ENCODE data around the gene FKBP2. TPM values are rescaled to one million over a fixed set of nuclear protein-coding genes. Genes with fewer than 3 reads are reported as not detected.

FKBP2 gene
- total RNA-seq, 5 donors from 2014 or later (not counting 1 experiment from before 2014, with no cell fraction given) = 17.9 to 53.0 (median 42.9) TPM

GRCh38 chr11:64266339-64266738 is 25.4 kb downstream of the FKBP2 start:
- CTCF ChIA-PET = no interaction called here

GRCh38 chr11:64267207-64267945 is 26.5 kb downstream of the FKBP2 start:
- peak overlapping the region in 2 of 3 donors; percentile 21 to 95 for H3K4me3 Mint-ChIP-seq

More at GRCh38 chr11:64266339-64266738, 25.4 kb downstream of the FKBP2 start:
- Histone ChIP-seq H3K4me1 (ENCODE audit: control insufficient read depth in 1 of 2, extremely low read depth in 1 of 2, insufficient read depth in 2 of 2, low read length in 2 of 2) (peaks cover 5 to 29% of the 10 kb centered on the region in 2 experiments), H3K4me3 (ENCODE audit: control insufficient read depth in 1 of 2, extremely low read depth in 1 of 2, low read length in 1 of 2) (no peak overlapping the region), H3K27me3 (replicated peaks in 1 of 2; ENCODE audit: control insufficient read depth in 2 of 2, extremely low read depth in 1 of 2, insufficient read depth in 2 of 2, low read length in 1 of 2) (no peaks in the 10 kb centered on the region), H3K9me3 (no peaks in the 10 kb centered on the region), H3K36me3 (ENCODE audit: control insufficient read depth in 2 of 2, extremely low read depth in 1 of 2, insufficient read depth in 1 of 2, low read length in 1 of 2) (no peaks in the 10 kb centered on the region), H3K27ac (ENCODE audit: low read length) (no peak overlapping the region)
- no peaks in the 10 kb centered on the region for H3K27me3 Mint-ChIP-seq
- H3K36me3 Mint-ChIP-seq = peaks cover 2% of the 10 kb centered on the region
- 97% methylated on average over 15 of the region's 15 CpGs for WGBS (ENCODE audit: insufficient coverage)
- H3K9me3 Mint-ChIP-seq = no peaks in the 10 kb centered on the region
- ATAC-seq (replicated peaks in 1 of 4) (no peak), DNase-seq (no peak)
- peak overlapping the region in 1 of 2 donors; percentile 11 for H3K27ac Mint-ChIP-seq
- POLR2A ChIA-PET = no interaction called here
- H3K4me3 Mint-ChIP-seq = no peak overlapping the region
- H3K4me1 Mint-ChIP-seq = peaks cover 18 to 25% (median 20%) of the 10 kb centered on the region in 3 donors

GRCh38 chr11:64268025-64268892 is 27.4 kb downstream of the FKBP2 start:
- H3K27ac Mint-ChIP-seq = peak overlapping the region; percentile 94 to 95
- H3K4me1 Mint-ChIP-seq = peaks cover 22 to 31% (median 23%) of the 10 kb centered on the region in 3 donors
- DNase-seq (no peak), ATAC-seq (replicated peaks in 1 of 4) (no peak)
- no peaks in the 10 kb centered on the region for H3K9me3 Mint-ChIP-seq
- 71% methylated on average over 19 of the region's 23 CpGs for WGBS (ENCODE audit: insufficient coverage)
- ChIA-PET POLR2A (interaction anchor here in 1 of 2 donors (0.6 kb wide), 1 partner anchor 60 kb away, joined by 4 read pairs; no protein-coding TSS in a partner anchor), CTCF (interaction anchor here (0.6 to 2.5 kb wide), 5 partner anchors 10 to 64 kb away, joined by 3 to 7 read pairs (median 3); no protein-coding TSS in a partner anchor)
- no peaks in the 10 kb centered on the region for H3K27me3 Mint-ChIP-seq
- Histone ChIP-seq H3K36me3 (ENCODE audit: control insufficient read depth in 2 of 2, extremely low read depth in 1 of 2, insufficient read depth in 1 of 2, low read length in 1 of 2) (peaks cover 0 to 4% of the 10 kb centered on the region in 2 donors), H3K27me3 (replicated peaks in 1 of 2; ENCODE audit: control insufficient read depth in 2 of 2, extremely low read depth in 1 of 2, insufficient read depth in 2 of 2, low read length in 1 of 2) (no peaks in the 10 kb centered on the region), H3K4me3 (ENCODE audit: control insufficient read depth in 1 of 2, extremely low read depth in 1 of 2, low read length in 1 of 2) (peak overlapping the region; percentile 88 to 90), H3K4me1 (ENCODE audit: control insufficient read depth in 1 of 2, extremely low read depth in 1 of 2, insufficient read depth in 2 of 2, low read length in 2 of 2) (peaks cover 5 to 41% of the 10 kb centered on the region in 2 experiments), H3K9me3 (no peaks in the 10 kb centered on the region), H3K27ac (ENCODE audit: low read length) (peak overlapping the region; percentile 95)
- peak overlapping the region; percentile 92 to 95 (median 93) for H3K4me3 Mint-ChIP-seq
- H3K36me3 Mint-ChIP-seq = no peaks in the 10 kb centered on the region

More at GRCh38 chr11:64267207-64267945, 26.5 kb downstream of the FKBP2 start:
- H3K27me3 ChIP-seq (replicated peaks in 1 of 2; ENCODE audit: control insufficient read depth in 2 of 2, extremely low read depth in 1 of 2, insufficient read depth in 2 of 2, low read length in 1 of 2) = no peaks in the 10 kb centered on the region
- no peak for ATAC-seq (replicated peaks in 1 of 4)
- H3K27me3 Mint-ChIP-seq = no peaks in the 10 kb centered on the region
- H3K9me3 ChIP-seq = no peaks in the 10 kb centered on the region
- H3K4me3 ChIP-seq (ENCODE audit: control insufficient read depth in 1 of 2, extremely low read depth in 1 of 2, low read length in 1 of 2) = no peak overlapping the region
- peaks cover 0 to 2% of the 10 kb centered on the region in 2 donors for H3K36me3 ChIP-seq (ENCODE audit: control insufficient read depth in 2 of 2, extremely low read depth in 1 of 2, insufficient read depth in 1 of 2, low read length in 1 of 2)
- no peak for DNase-seq
- no peaks in the 10 kb centered on the region for H3K9me3 Mint-ChIP-seq
- peak overlapping the region; percentile 23 for H3K27ac ChIP-seq (ENCODE audit: low read length)
- POLR2A ChIA-PET = interaction anchor here in 1 of 2 donors (0.6 kb wide), 1 partner anchor 59 kb away, joined by 4 read pairs; no protein-coding TSS in a partner anchor
- peaks cover 5 to 39% of the 10 kb centered on the region in 2 experiments for H3K4me1 ChIP-seq (ENCODE audit: control insufficient read depth in 1 of 2, extremely low read depth in 1 of 2, insufficient read depth in 2 of 2, low read length in 2 of 2)
- 95% methylated on average over 18 of the region's 27 CpGs for WGBS (ENCODE audit: insufficient coverage)
- peaks cover 2% of the 10 kb centered on the region for H3K36me3 Mint-ChIP-seq
- H3K4me1 Mint-ChIP-seq = peaks cover 22 to 31% (median 25%) of the 10 kb centered on the region in 3 donors
- CTCF ChIA-PET = no interaction called here
- peak overlapping the region; percentile 84 to 94 for H3K27ac Mint-ChIP-seq

- Mint-ChIP-seq H3K9me3 (no peaks in the 10 kb centered on the region), H3K27ac (peak overlapping the region; percentile 95), H3K4me1 (peaks cover 22 to 31% (median 23%) of the 10 kb centered on the region in 3 donors), H3K36me3 (no peaks in the 10 kb centered on the region), H3K27me3 (no peaks in the 10 kb centered on the region), H3K4me3 (peak overlapping the region; percentile 92 to 95 (median 93))
- ATAC-seq (replicated peaks in 1 of 4) (peak; percentile 0 to 13 (median 5)), DNase-seq (peak in 5 of 35 experiments; percentile 14 to 54 (median 30))
- Histone ChIP-seq H3K9me3 (no peaks in the 10 kb centered on the region), H3K4me3 (ENCODE audit: control insufficient read depth in 1 of 2, extremely low read depth in 1 of 2, low read length in 1 of 2) (peak overlapping the region; percentile 88 to 90), H3K4me1 (ENCODE audit: control insufficient read depth in 1 of 2, extremely low read depth in 1 of 2, insufficient read depth in 2 of 2, low read length in 2 of 2) (peaks cover 5 to 41% of the 10 kb centered on the region in 2 experiments), H3K27me3 (replicated peaks in 1 of 2; ENCODE audit: control insufficient read depth in 2 of 2, extremely low read depth in 1 of 2, insufficient read depth in 2 of 2, low read length in 1 of 2) (no peaks in the 10 kb centered on the region), H3K36me3 (ENCODE audit: control insufficient read depth in 2 of 2, extremely low read depth in 1 of 2, insufficient read depth in 1 of 2, low read length in 1 of 2) (peaks cover 0 to 4% of the 10 kb centered on the region in 2 donors), H3K27ac (ENCODE audit: low read length) (peak overlapping the region; percentile 95)
- POLR2A ChIA-PET = no interaction called here
- CTCF ChIA-PET = interaction anchor here (0.5 to 2.5 kb wide), 7 partner anchors 11 to 519 kb away, joined by 3 to 7 read pairs (median 3); partner anchors contain the start of gene GPR137 (in 1 of the 2)
- WGBS (ENCODE audit: insufficient coverage) = 3% methylated on average over 33 of the region's 34 CpGs
Measured at GRCh38 chr11:64268893-64269539, 28.1 kb downstream of the FKBP2 start.

GRCh38 chr11:64269540-64270220 is 28.8 kb downstream of the FKBP2 start:
- H3K27me3 ChIP-seq (replicated peaks in 1 of 2; ENCODE audit: control insufficient read depth in 2 of 2, extremely low read depth in 1 of 2, insufficient read depth in 2 of 2, low read length in 1 of 2) = no peaks in the 10 kb centered on the region
- no peaks in the 10 kb centered on the region for H3K27me3 Mint-ChIP-seq
- H3K27ac ChIP-seq (ENCODE audit: low read length) = peak overlapping the region; percentile 95
- CTCF ChIA-PET = interaction anchor here (0.5 to 2.5 kb wide), 8 partner anchors 15 to 519 kb away, joined by 3 to 7 read pairs (median 3); partner anchors contain the start of genes BAD (in 1 of the 2) and GPR137 (in 1 of the 2)
- H3K36me3 Mint-ChIP-seq = no peaks in the 10 kb centered on the region
- POLR2A ChIA-PET = interaction anchor here in 1 of 2 donors (1.1 to 1.7 kb wide), 3 partner anchors 15 to 84 kb away, joined by 3 to 5 read pairs (median 4); partner anchors contain the start of genes PRDX5, STIP1 and TRMT112
- peaks cover 22 to 31% (median 23%) of the 10 kb centered on the region in 3 donors for H3K4me1 Mint-ChIP-seq
- peak; percentile 95 to 99 (median 97) for DNase-seq
- H3K36me3 ChIP-seq (ENCODE audit: control insufficient read depth in 2 of 2, extremely low read depth in 1 of 2, insufficient read depth in 1 of 2, low read length in 1 of 2) = peaks cover 0 to 4% of the 10 kb centered on the region in 2 donors
- H3K4me1 ChIP-seq (ENCODE audit: control insufficient read depth in 1 of 2, extremely low read depth in 1 of 2, insufficient read depth in 2 of 2, low read length in 2 of 2) = peaks cover 5 to 41% of the 10 kb centered on the region in 2 experiments
- peak; percentile 73 to 80 (median 79) for ATAC-seq (replicated peaks in 1 of 4)
- H3K4me3 ChIP-seq (ENCODE audit: control insufficient read depth in 1 of 2, extremely low read depth in 1 of 2, low read length in 1 of 2) = peak overlapping the region; percentile 88 to 90
- under 1% methylated on average over 58 of the region's 58 CpGs for WGBS (ENCODE audit: insufficient coverage)
- H3K9me3 Mint-ChIP-seq = no peaks in the 10 kb centered on the region
- H3K4me3 Mint-ChIP-seq = peak overlapping the region; percentile 92 to 95 (median 93)
- peak overlapping the region; percentile 95 to 97 for H3K27ac Mint-ChIP-seq
- H3K9me3 ChIP-seq = no peaks in the 10 kb centered on the region
